CD4-positive, alpha-beta T cell treated with Interleukin-6 for 4 hours (primary cell): ENCODE data around the gene RTF1.
"Not testable (repeated sequence)": the region's sequence is repeated elsewhere in the genome, so short reads cannot be mapped to it uniquely, and the experiment has no call there.

Experiments
- DNase-seq: peaks from one replicate; pipeline ENCODE4 v3.0.0-alpha.2; 2020; ENCODE audit warnings: mixed read lengths

Gene RTF1

DNA sequence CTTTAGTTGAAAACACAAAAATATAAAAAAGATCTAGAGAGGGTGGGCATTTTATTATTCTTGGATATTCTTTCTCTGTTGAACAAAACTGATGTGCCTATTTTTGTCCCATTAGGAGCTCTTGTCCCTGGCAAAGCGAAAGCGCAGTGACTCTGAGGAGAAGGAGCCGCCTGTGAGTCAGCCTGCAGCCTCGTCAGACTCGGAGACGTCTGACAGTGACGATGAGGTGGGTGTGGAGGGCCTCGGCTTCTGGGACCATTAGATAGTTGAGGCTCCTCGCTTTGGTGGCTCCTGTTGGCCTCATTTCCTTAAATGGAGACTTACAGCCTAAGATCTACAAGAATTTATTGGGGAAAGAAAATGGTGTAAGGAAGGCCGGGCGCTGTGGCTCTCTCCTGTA, 21.3 kb downstream of the RTF1 start:
- DNase-seq = no peak

DNA sequence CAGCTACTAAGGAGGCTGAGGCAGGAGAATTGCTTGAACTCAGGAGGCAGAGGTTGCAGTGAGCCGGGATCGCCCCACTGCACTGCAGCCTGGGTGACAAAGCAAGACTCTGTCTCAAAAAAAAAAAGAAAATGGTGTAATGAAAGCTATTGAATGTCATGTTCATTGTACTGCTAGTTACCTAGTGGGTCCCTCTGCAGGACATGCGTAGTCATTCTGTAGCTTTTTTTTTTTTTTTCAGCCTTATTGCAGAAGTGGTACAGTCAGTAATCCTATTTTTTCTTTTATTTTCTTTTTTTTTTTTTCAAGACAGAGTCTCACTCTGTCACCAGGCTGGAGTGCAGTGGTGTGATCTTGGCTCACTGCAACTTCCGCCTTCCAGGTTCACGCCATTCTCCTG, 21.9 kb downstream of the RTF1 start:
- DNase-seq = not testable (repeated sequence)

DNA sequence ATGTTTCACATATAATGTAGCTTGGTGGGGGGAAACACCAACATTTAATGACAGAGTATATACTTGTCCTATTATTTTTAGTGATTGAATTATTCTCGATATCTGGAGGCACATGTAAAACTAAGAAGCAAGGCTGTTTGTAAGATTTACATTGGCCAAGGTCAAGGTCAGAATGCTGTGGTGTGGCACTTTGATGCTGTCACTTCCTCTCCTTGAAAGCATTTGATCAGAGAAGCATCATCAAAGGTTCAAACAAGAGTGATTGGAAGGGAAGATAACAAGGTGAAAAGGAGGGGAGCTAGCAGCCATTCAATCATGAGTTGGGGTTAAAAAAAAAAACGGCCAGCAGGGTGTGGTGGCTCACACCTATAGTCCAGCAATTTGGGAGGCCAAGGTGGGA, 26.4 kb downstream of the RTF1 start:
- no peak for DNase-seq

DNA sequence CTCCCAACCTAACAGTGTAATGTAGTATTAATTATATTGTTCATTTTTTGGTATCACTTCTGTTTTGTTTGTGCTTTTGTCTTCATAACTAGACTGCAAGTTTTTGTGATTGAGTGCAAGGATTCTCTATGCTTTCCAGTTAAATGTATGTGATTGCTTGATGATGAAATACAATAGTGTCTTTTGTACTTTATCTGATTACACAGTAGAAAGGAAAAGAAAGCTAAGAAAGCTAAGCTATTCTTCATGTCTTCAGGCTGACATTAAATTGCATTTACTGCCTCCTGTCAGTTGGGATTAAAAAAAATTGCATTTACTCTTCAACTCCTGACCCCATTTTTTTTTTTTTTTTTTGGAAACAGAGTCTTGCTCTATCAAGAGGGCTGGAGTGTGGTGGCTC, 28.5 kb downstream of the RTF1 start:
- no peak for DNase-seq

DNA sequence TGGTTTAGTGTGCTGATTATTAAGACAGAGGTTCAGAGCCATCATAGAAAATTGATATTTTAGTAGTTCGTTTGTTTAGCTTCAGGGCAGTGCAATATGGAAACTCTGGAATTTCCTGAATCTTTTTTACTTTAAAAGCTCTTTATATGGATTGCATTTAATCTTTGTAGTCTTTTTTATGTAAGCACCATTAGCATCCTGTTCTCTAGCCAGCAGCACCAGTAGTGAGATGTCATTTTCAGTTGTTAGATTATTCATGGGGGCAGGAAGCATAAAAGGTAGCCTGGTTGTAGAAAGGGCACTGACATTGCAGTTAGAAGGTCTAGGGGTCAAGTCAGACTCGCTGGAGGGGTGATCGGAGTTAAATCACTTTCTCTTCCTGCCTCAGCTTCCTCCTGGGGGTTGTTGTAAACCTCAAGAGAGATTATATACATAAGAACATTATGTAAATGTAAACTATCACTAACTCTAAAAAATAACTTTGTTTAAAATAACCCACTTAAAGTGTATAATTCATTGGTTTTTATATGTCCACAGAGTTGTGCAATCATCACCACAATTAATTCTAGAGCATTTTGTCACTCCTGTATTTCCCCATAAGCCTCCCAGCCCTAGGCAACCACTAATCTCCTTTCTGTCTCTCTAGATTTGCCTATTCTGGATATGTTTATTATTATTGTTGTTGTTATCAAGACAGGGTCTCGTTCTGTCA, 45.3 kb downstream of the RTF1 start:
- DNase-seq = no peak

DNA sequence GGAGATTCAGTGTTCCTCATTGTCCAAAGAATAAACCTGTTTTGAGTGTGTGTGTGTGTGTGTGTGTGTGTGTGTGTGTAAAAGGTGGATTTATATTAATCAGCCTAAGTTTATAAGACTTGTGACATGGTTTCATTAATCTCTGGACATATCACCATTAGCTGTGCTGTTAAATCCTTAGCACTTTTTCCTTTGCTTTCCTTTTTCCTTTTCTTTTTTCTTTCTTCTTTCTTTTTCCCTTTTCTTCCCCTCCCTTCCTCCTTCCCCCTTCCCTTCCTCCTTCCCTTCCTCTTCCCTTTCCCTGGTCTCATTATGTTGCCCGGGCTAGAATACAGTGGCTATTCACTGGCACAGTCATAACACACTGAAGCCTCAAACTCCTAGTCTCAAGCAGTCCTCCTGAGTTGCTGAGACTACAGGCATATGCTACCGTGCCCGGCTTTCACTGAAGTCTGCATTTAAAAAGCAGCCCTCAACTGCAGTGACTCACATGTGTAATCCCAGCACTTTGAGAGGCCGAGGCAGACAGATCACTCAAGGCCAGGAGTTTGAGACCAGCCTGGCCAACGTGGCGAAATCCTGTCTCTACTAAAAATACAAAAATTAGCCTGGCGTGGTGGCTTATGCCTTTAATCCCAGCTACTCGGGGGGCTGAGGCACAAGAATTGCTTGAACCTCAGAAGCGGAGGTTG, 48.1 kb downstream of the RTF1 start:
- DNase-seq = no peak

DNA sequence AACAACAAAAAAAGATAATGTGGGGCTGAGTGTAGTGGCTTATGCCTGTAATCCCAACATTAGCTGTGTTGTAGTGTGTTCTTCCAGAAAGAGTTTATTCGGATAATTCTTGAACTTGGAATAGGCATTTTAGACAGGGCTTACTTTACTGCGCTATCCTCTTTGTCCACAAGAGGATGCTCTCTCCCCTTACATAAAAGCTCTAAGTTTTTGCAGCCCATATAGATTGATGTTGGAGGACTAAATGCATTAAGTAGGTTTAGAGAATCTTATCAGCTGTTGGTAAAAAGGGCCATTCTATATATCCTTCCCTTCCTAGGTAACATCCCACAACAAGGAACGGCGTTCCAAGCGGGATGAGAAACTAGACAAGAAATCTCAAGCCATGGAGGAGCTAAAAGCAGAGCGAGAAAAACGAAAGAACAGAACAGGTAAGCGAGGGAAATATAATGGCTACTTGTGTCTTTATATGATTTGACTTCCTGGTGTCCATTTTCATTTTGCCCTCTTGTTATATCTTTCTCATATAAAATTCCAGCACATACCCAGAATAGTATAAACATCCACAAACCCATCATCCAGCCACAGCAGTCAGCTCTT, 49.0 kb downstream of the RTF1 start:
- DNase-seq = no peak

DNA sequence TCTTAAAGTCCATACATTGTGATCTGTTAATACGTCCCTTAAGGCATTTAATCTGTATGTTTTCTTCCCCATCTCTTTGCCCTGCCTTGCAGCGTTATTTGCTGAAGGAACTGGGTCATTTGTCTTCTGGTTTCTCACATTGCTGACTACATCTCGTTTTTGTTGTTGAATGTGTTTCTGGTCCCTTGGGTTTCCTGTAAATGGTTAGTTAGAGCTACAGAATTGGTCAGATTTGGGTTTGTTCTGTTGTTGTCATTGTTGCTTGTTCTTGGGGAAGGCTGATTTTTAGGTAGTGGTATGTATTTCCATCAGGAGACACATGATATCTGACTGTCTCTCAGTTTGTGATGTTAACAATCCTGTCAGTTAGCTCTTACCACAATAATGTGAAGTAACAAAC, 49.8 kb downstream of the RTF1 start:
- no peak for DNase-seq

DNA sequence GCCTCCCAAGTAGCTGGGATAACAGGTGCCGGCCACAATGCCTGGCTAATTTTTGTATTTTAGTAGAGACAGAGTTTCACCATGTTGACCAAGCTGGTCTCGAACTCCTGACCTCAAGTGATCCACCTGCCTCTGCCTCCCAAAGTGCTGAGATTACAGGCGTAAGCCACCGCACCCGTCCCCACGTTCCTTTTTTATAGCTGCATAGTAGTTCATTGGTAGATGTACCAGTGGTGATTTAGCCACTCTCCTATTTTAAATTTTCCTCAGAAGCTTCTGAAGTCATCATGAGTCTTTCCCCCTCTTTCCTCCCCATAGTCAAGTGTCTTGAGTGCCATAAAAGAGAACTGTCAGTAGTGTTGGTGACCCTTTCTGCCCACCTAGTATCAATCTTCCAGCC, 52.7 kb downstream of the RTF1 start:
- DNase-seq = not testable (repeated sequence)

DNA sequence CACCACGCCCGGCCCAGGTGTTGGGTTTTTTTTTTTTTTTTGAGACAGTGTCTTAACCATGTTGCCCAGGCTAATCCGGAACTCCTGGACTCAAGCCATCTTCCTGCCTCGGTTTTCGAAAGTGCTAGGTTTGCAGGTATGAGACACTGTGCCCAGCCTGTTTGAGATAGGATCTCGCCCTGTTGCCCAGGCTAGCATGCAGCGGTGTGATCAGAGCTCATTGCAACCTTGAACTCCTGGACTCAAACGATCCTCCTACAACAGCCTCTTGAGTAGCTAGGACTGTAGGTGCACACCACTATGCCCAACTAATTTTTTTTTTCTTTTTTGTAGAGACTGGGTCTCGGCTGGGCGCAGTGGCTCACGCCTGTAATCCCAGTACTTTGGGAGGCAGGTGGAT, 56.5 kb downstream of the RTF1 start:
- DNase-seq = no peak

DNA sequence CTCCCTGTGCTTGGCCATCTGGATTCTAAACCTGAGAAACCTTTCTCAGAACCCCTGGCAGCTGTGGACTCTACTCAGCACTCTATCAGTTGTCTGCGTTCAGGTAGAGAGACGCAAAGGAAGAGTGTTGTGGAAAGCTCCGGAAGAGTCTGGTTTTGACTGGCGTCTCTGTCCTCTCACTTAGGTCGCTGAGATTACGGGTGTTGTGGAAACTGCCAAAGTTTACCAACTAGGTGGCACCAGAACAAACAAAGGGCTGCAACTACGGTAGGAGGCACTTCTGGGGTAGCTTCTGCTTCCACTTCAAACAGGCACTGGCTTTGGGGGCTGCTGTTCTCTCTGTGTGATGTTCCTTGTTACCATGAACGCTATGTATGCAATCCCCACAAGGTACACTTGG, 57.5 kb downstream of the RTF1 start:
- no peak for DNase-seq

DNA sequence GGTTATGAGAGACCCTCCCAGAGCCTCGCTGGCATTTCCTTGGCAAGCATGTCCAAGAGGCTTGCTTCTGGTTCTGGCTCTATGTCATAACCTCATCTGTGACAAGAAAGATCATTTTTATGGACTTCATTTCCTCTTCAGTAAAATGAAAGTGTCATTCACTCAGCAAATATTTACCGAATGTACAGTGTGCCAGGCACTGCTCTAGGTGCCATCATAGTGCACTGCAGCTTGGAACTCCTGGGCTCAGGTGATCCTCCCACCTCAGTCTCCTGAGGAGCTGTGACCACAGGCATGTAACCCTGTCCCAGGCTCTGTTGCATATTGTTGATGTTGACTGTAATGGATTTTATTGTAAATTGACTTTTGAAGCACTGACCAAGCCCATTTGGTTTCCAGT, 58.0 kb downstream of the RTF1 start:
- DNase-seq = no peak

DNA sequence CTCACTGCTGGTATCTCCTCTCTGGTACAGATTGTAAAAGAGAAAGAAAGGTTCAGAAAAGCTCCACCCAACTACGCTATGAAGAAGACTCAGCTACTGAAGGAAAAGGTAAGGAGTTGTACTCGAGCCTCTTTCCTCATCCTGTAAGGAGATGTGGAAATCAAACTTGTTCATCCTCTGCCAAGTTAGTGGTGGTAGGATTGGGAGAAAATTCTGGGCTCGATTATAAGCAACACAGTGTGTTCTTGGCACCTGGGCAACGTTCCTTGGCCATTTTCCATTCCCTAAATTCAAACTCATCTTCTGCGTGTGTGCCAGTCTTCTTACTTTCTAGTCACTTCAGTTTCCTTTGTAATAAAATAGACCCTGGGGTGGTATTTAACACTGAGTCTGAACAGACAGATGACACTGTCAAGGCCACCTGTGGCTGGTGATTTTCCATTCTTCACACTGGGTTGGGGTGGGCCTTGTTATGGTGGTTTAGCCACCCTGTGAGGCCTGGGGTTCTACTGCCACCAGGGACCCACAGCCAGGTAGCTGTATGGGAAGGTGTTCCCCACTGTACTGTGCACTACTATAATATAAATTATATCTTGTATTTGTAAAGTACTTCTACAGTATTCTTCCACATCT, 59.6 kb downstream of the RTF1 start:
- DNase-seq = no peak

DNA sequence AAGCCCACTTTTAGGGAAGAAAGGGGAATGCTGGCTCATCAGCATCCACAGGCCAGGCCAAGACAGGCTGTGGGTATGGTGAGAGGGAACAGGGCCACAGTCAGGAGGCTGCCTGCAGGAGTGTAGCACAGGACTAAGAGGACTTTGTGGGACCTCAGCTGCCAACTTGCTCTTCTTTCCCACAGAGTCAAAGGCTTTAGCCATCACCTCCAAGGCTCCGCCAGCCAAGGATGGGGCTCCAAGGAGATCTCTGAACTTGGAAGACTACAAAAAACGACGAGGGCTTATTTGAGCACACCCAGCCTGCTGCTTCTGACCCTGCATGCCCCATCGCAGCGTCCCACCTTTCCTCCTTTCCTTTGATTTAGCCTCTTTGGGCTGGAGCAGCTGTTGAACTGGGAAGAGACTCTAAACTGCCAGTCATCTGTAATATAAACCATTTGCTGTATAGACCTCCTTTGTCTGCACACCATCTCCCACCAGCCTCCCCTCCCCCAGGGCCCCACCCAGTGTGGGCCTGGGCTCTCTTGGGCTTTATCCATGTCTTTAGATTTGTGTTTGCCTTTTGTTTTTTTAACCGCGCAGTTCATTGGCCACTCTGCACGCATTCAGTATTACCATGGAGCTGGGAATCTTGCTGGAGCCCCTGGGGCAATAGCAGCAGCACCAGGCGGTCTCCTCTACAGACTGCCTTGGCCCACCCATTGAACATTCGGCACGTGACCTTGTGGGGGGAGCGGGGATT, 63.7 kb downstream of the RTF1 start:
- DNase-seq = no peak

DNA sequence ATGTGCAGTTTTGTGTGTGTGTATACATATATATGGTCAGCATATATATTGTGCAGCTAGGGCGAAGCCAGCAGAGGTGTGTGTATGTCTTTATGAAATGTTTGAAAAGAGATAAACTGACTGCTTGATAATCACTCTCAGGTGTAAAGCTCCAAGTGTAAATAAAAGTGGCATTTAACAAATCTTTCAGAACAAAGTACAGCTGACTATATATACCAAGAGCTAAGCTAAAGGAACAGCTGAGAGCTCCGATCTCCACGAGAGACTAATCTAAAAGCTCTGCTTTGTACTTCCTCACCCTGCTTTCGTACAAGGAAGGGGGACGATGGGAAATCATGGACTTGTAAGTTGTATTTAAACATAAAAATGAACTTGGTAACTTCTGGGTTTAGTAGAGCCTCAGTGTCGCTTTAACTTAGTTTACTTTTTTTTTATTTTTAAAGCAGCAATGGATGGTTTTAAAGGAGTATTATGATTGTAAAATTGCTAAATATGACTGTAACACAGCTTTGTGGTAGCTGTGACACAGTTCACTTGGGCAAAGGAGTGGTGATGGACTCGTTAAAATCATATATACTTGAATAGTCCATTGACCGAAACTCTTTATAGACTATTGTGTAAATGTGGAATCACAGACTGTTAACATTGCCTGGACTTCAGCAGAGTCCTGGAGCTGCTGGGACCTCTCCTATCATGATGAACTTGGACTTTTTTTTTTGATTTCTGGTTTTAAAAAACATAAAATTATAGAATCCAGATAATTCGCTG, 65.4 kb downstream of the RTF1 start:
- no peak for DNase-seq

DNA sequence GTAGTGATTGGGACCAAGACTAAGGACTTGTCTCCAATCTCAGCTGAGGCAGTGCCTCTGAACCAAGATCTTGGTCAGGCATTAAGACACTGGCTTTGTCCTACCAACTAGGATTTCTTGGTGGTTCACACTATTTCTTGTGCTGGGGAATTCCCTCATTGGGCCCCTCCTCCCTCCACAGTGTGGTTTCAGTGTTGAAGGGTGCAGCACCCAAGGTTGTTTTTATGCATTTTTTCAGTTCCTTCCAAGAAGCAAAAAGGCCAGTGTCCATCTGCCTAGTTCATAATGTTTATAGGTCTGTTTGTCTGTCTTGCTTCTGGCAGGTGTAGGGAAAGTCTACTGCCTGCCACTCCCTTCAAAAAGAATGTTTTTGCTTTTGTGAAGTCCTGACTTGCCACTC, 66.2 kb downstream of the RTF1 start:
- peak; percentile 32 for DNase-seq

DNA sequence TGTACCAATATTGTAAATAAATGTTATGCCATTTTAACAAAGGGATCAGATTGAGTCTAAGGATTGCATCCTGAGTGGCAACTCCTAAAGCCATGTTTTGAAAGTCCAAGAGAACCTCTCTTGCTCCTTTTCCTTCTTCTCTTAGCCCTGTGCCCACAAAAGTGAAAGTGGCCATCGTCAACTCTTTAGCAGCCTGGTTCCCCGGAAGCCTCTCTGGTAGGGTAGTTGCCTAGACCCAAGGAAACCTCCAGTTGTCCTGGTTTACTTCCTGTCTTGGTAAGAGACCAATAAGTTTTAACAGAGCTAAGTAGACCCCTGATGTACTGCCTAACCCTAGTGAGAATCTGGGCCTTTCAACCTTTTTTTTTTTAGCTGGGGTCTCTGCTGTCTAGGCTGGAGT, 66.6 kb downstream of the RTF1 start:
- DNase-seq = no peak

DNA sequence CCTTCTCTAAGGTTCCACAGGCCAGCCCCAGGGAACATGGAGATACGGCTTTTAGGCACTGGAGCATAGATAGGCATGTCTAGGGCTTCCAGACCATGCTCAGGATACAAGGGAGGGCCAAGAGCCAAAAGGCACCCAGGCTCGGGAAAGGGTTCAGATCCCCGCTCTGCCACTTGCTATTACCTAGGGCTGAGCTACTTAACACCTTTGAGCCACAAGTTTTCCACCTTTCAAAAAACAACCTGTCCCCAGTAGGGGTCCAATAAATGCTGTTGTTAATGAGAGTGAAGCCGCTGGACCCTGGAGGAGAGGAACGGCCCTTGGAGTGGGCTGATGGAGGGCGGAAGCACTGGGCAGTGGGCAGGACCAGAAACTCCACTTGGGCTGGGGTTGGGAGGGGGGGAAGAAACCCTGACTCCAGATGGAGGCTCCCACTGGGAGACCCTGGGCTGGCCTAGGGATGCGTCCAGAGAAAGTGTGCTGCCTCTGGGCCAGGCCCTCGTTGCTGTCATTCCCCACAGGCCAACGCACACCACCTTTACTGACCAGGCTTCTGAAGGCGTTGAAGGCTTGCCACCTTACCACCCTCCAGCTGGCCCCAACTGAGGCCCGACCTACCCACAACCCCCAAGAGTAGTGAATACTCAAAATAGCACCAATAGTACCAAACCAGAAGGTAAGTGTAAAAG, 68.2 kb downstream of the RTF1 start:
- no peak for DNase-seq

DNA sequence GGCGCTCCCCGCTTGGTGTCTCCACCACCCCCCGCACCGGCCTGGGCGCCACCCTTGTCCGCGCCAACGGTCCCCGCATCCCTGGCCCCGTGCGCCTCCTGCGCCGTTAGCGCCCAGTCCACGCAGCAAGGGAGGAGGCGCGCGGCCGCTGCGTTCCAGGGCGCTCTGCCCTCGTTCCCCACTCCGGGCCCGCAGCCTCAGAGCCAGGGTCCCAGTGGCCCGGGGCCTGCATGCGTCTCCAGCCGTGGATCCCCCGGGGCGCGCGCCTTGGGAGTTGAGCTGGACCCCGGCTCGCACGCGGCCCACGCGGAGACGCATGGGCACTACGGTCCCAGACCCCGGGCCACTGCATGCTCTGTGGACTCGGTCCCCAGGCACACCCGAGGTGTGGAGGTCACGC, 69.4 kb downstream of the RTF1 start:
- DNase-seq = no peak

DNA sequence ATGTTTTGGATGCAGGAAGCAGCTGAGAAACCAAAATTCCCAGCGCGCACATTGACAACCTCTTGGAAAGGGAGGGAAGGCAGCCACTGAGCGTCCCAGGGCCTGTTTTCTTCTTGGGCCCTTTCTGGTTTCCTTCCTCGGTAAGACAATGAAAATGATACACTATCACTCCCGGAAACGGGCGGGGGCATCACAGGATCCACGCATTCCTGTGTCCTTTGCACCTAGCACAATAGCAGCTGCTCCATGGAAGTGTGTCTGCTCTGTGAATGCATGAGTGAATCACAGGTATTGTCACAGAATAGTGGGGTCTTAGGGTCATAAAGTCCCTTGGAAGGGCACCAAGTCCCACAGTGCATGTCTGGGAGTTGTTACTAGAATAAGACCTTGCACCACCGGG, 70.5 kb downstream of the RTF1 start:
- no peak for DNase-seq

DNA sequence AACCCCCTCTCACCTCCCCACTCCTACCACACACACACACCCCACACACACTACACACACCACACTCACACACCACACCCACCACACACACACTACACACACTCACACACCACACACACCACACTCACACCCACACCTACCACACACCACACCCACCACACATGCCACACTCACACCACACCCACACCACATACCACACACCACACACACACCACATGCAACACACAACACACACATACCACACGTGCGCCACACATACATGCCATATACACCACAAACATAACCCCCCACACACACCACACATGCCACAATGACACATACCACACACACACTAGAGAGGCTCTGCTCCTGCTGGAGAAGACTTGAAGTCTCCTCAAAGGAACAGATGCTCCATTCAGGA, 70.9 kb downstream of the RTF1 start:
- DNase-seq = no peak

DNA sequence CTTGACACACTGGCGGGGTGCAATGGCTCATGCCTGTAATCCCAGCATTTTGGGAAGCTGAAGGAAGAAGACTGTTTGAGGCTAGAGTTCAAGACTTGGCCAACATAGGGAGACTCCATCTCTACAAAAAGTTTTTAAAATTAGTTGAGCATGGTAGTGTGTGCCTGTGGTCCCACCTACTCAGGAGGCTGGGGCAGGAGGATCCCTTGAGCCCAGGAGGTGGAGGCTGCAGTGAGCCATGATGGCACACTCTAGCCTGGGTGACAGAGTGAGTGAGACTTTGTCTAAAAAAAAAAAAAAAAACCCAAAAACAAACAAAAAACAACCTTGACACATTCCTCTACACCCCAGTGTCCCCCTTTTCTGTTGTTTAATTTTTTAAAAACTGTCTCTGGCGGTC, 72.7 kb downstream of the RTF1 start:
- no peak for DNase-seq
